ENCODE results near the gene CCDC102A.

DNA sequence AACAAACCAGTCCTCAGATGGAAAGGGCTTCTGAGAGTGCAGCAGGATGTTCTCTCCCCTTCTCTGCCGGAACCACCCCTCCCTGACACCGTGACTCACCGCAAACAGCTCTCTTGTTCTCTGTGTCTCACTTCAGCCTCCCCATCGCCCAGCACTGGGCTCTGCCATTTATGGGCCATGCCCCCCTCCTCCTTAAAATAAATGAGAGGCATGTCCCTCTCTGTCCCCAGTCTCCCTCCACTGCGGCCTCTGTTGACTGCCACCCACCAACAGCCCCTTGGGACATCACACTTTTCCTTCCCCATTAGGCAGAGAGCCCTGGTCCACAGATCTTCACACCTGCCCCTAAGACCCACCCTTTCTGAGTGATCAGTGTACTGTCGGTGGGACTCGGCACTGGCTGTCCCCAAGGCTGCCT, 6.3 kb downstream of the CCDC102A start:
- TF ChIP-seq, protein P1, sequence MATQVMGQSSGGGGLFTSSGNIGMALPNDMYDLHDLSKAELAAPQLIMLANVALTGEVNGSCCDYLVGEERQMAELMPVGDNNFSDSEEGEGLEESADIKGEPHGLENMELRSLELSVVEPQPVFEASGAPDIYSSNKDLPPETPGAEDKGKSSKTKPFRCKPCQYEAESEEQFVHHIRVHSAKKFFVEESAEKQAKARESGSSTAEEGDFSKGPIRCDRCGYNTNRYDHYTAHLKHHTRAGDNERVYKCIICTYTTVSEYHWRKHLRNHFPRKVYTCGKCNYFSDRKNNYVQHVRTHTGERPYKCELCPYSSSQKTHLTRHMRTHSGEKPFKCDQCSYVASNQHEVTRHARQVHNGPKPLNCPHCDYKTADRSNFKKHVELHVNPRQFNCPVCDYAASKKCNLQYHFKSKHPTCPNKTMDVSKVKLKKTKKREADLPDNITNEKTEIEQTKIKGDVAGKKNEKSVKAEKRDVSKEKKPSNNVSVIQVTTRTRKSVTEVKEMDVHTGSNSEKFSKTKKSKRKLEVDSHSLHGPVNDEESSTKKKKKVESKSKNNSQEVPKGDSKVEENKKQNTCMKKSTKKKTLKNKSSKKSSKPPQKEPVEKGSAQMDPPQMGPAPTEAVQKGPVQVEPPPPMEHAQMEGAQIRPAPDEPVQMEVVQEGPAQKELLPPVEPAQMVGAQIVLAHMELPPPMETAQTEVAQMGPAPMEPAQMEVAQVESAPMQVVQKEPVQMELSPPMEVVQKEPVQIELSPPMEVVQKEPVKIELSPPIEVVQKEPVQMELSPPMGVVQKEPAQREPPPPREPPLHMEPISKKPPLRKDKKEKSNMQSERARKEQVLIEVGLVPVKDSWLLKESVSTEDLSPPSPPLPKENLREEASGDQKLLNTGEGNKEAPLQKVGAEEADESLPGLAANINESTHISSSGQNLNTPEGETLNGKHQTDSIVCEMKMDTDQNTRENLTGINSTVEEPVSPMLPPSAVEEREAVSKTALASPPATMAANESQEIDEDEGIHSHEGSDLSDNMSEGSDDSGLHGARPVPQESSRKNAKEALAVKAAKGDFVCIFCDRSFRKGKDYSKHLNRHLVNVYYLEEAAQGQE (IDR thresholded peaks at IDR 0.05; ENCODE audit: low read depth) = no peak
- no peak for TF ChIP-seq TCF12 (IDR thresholded peaks at IDR 0.05; ENCODE audit: low read depth)
- no peak for TF ChIP-seq TEAD4 (IDR thresholded peaks at IDR 0.05)
- TF ChIP-seq FOXM1 (IDR thresholded peaks at IDR 0.05; ENCODE audit: borderline replicate concordance, low read depth) = no peak
- no peak for TF ChIP-seq YY1 (IDR thresholded peaks at IDR 0.05; ENCODE audit: low read depth)
- TF ChIP-seq, protein P2, sequence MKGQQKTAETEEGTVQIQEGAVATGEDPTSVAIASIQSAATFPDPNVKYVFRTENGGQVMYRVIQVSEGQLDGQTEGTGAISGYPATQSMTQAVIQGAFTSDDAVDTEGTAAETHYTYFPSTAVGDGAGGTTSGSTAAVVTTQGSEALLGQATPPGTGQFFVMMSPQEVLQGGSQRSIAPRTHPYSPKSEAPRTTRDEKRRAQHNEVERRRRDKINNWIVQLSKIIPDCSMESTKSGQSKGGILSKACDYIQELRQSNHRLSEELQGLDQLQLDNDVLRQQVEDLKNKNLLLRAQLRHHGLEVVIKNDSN (IDR thresholded peaks at IDR 0.05) = no peak
- TF ChIP-seq RAD21 (IDR thresholded peaks at IDR 0.05; ENCODE audit: low read depth) = no peak
- no peak for TF ChIP-seq CEBPB (IDR thresholded peaks at IDR 0.05)
- TF ChIP-seq NFIC (IDR thresholded peaks at IDR 0.05) = no peak
- no peak for TF ChIP-seq TAF1 (IDR thresholded peaks at IDR 0.05; ENCODE audit: low read depth)
- no peak for TF ChIP-seq ZBTB7A (IDR thresholded peaks at IDR 0.05; ENCODE audit: low read depth)
- no peak for TF ChIP-seq EP300 (IDR thresholded peaks at IDR 0.05; ENCODE audit: borderline replicate concordance)
- TF ChIP-seq MAX (IDR thresholded peaks at IDR 0.05) = no peak
